ENCODE measurements around the gene H2AZ1.

DNA sequence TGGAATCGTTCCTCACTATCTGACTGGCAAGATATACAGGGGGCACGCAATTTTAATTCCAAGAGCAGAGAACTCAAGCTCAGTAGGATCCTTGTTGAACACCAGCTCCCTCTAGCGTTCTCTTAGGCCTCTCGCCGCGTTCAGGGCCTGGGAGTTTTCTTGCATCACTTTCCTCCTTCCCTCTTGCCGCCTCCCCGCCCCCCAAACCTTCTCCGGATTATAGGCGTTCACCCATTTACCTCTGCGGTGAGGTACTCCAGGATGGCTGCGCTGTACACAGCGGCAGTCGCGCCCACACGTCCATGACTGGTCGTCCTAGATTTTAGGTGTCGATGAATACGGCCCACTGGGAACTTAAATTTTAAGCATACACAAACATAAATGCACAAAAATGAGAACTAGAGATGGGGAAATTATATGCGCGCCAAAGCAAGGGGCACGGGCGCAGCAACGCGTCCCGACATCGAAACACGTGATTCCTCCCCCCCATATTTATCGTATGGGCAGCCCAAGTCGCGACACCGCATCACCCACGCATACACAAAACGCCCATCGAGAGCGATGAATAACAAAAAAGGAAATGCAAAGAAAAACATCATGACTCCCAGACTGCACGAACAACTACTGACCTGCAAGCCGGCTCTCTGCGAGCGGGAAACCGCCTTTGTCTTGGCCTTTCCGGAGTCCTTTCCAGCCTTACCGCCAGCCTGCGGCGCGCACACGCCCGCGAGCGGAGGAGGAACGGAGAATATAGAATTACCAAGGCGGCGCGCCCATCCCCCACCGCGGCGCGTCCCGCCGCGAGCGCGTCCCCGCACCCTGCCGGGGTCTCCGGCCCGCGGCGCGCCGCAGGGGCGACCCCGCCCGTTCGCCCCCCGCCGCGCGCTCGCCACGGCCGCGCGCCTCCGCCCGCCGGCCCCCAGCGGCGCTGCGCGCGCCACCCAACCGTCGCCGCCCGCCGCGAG is 759 bp downstream of the H2AZ1 start:
- TF ChIP-seq, protein P1, sequence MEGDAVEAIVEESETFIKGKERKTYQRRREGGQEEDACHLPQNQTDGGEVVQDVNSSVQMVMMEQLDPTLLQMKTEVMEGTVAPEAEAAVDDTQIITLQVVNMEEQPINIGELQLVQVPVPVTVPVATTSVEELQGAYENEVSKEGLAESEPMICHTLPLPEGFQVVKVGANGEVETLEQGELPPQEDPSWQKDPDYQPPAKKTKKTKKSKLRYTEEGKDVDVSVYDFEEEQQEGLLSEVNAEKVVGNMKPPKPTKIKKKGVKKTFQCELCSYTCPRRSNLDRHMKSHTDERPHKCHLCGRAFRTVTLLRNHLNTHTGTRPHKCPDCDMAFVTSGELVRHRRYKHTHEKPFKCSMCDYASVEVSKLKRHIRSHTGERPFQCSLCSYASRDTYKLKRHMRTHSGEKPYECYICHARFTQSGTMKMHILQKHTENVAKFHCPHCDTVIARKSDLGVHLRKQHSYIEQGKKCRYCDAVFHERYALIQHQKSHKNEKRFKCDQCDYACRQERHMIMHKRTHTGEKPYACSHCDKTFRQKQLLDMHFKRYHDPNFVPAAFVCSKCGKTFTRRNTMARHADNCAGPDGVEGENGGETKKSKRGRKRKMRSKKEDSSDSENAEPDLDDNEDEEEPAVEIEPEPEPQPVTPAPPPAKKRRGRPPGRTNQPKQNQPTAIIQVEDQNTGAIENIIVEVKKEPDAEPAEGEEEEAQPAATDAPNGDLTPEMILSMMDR (IDR thresholded peaks at IDR 0.05) = peak; percentile 85
- no peak; the same call in 1 of the 2 replicates for TF ChIP-seq POLR2AphosphoS5 (IDR thresholded peaks at IDR 0.05; ENCODE audit: low read depth, low read length)
- TF ChIP-seq, protein P2, sequence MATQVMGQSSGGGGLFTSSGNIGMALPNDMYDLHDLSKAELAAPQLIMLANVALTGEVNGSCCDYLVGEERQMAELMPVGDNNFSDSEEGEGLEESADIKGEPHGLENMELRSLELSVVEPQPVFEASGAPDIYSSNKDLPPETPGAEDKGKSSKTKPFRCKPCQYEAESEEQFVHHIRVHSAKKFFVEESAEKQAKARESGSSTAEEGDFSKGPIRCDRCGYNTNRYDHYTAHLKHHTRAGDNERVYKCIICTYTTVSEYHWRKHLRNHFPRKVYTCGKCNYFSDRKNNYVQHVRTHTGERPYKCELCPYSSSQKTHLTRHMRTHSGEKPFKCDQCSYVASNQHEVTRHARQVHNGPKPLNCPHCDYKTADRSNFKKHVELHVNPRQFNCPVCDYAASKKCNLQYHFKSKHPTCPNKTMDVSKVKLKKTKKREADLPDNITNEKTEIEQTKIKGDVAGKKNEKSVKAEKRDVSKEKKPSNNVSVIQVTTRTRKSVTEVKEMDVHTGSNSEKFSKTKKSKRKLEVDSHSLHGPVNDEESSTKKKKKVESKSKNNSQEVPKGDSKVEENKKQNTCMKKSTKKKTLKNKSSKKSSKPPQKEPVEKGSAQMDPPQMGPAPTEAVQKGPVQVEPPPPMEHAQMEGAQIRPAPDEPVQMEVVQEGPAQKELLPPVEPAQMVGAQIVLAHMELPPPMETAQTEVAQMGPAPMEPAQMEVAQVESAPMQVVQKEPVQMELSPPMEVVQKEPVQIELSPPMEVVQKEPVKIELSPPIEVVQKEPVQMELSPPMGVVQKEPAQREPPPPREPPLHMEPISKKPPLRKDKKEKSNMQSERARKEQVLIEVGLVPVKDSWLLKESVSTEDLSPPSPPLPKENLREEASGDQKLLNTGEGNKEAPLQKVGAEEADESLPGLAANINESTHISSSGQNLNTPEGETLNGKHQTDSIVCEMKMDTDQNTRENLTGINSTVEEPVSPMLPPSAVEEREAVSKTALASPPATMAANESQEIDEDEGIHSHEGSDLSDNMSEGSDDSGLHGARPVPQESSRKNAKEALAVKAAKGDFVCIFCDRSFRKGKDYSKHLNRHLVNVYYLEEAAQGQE (IDR thresholded peaks at IDR 0.05; ENCODE audit: insufficient read depth in 1 of 2, low read depth in 2 of 2, low read length in 1 of 2) = no peak
- no peak for TF ChIP-seq TCF7L2 (IDR thresholded peaks at IDR 0.05; ENCODE audit: low read depth, low read length)
- no peak for TF ChIP-seq SIN3A (IDR thresholded peaks at IDR 0.05; ENCODE audit: borderline replicate concordance, insufficient read depth, low read depth, low read length)

Measured in Panc1 (cell line).